A673 (cell line): Measurements from ENCODE around the gene CBFA2T3. TPM values are rescaled to one million over a fixed set of nuclear protein-coding genes. Genes with fewer than 3 reads are reported as not detected.

Source experiments
- BruUV-seq: library from RNA; stranded (reverse); fragments of 400-500 nt; replicated peaks from 2 replicates; lab custom pipeline; 2021; lab: Mats Ljungman, UMichigan
- CTCF ChIA-PET: fragments of 300-600 bp; sonication (Branson Sonifier 250); formaldehyde crosslinking; loops from one replicate; lab custom pipeline; 2022; ENCODE audit warnings: antibody characterized with exemption; lab: Charles Lee
- POLR2A ChIA-PET: fragments of 300-600 bp; sonication (Branson Sonifier 250); formaldehyde crosslinking; loops from one replicate; lab custom pipeline; 2022; ENCODE audit warnings: antibody characterized with exemption; ENCODE audit not compliant: low non-redundant PET; lab: Charles Lee
- DNase-seq: peaks from one replicate; pipeline ENCODE4 v3.0.0-alpha.2; 2015; ENCODE audit warnings: low spot score
- H3K27ac ChIP-seq: fragments of 200-600 bp; sonication (generic); 2 replicates; pipeline ENCODE4 v1.5.1; 2016; ENCODE audit warnings: mixed run types, low read depth, mild to moderate bottlenecking, mixed read lengths, antibody characterized with exemption, low read length; ENCODE audit not compliant: poor library complexity, severe bottlenecking
- H3K27me3 ChIP-seq: fragments of 200-600 bp; sonication (generic); replicated peaks from 2 replicates; pipeline ENCODE4 v1.6.1; 2017; ENCODE audit warnings: mixed run types, low read depth, mild to moderate bottlenecking, mixed read lengths, antibody characterized with exemption, low read length; ENCODE audit not compliant: insufficient read depth, poor library complexity
- H3K36me3 ChIP-seq: fragments of 200-600 bp; sonication (generic); 2 replicates; pipeline ENCODE4 v1.6.1; 2016; ENCODE audit warnings: mixed run types, mild to moderate bottlenecking, mixed read lengths, antibody characterized with exemption, low read length; ENCODE audit not compliant: insufficient read depth, poor library complexity, severe bottlenecking
- H3K4me1 ChIP-seq: fragments of 200-600 bp; sonication (generic); 2 replicates; pipeline ENCODE4 v1.6.1; 2017; ENCODE audit warnings: mixed run types, mild to moderate bottlenecking, mixed read lengths, antibody characterized with exemption, low read length; ENCODE audit not compliant: insufficient read depth, poor library complexity, severe bottlenecking
- H3K4me3 ChIP-seq: fragments of 200-600 bp; sonication (generic); 2 replicates; pipeline ENCODE4 v1.5.1; 2016; ENCODE audit warnings: low read depth, mixed run types, mild to moderate bottlenecking, mixed read lengths, low read length; ENCODE audit not compliant: poor library complexity, severe bottlenecking
- H3K9me3 ChIP-seq: fragments of 200-600 bp; sonication (generic); 2 replicates; pipeline ENCODE4 v1.6.1; 2016; ENCODE audit warnings: mixed run types, low read depth, mild to moderate bottlenecking, mixed read lengths, antibody characterized with exemption, low read length; ENCODE audit not compliant: poor library complexity, severe bottlenecking
- CTCF ChIP-seq: fragments of 300-800, 200-600 bp; sonication (generic); conservative IDR thresholded peaks from 2 replicates; pipeline ENCODE4 v1.5.1; 2017; ENCODE audit warnings: low read depth, mild to moderate bottlenecking, antibody characterized with exemption, low read length, moderate library complexity, mixed read lengths
- EZH2 ChIP-seq: fragments of 200-600 bp; sonication (generic); IDR thresholded peaks from 2 replicates; pipeline ENCODE4 v1.6.1; 2017; ENCODE audit warnings: borderline replicate concordance, low read depth, mild to moderate bottlenecking, mixed read lengths, antibody characterized with exemption, low read length; ENCODE audit not compliant: poor library complexity, severe bottlenecking
- intact Hi-C: fragments of 100-400 bp; cut with micrococcal nuclease; formaldehyde crosslinking; loops from one replicate; pipeline ENCODE4 v1.10.0; 2022; ENCODE audit not compliant: unreplicated experiment
- total RNA-seq: library from RNA; stranded (reverse); gene quantifications from 2 replicates; pipeline ENCODE4 v1.2.3, GENCODE V29; 2021

CBFA2T3 gene
- total RNA-seq, 1 experiment from 2014 or later, result 1.7 TPM

GRCh38 chr16:88838566-88838965, 138.4 kb downstream of the CBFA2T3 start:
- Histone ChIP-seq H3K27ac (no peak overlapping the region), H3K4me1 (no peaks in the 10 kb centered on the region), H3K36me3 (peaks cover 3% of the 10 kb centered on the region), H3K9me3 (no peaks in the 10 kb centered on the region), H3K27me3 (no peaks in the 10 kb centered on the region), H3K4me3 (no peak overlapping the region)
- CTCF ChIA-PET, result no interaction called here
- intact Hi-C loops, result no loop called here
- BruUV-seq, result no TSS peak
- POLR2A ChIA-PET, result no interaction called here
- no peak for TF ChIP-seq CTCF
- DNase-seq, result no peak

- no peak for DNase-seq
- POLR2A ChIA-PET, result no interaction called here
- no peaks in the 10 kb centered on the region for H3K27me3 ChIP-seq
- no peaks in the 10 kb centered on the region for H3K4me1 ChIP-seq
- no TSS peak for BruUV-seq
- H3K36me3 ChIP-seq, result peaks cover 3% of the 10 kb centered on the region
- H3K27ac ChIP-seq, result no peak overlapping the region
- no peak overlapping the region for H3K4me3 ChIP-seq
- CTCF ChIA-PET, result no interaction called here
- no peak for TF ChIP-seq CTCF
- no peak for TF ChIP-seq EZH2
- no peaks in the 10 kb centered on the region for H3K9me3 ChIP-seq
- intact Hi-C loops, result no loop called here
Measured at GRCh38 chr16:88837806-88838205, 139.2 kb downstream of the CBFA2T3 start.

GRCh38 chr16:88836791-88837190, 140.2 kb downstream of the CBFA2T3 start:
- Histone ChIP-seq H3K9me3 (no peaks in the 10 kb centered on the region), H3K27me3 (no peaks in the 10 kb centered on the region), H3K4me1 (no peaks in the 10 kb centered on the region), H3K4me3 (no peak overlapping the region), H3K36me3 (peaks cover 3% of the 10 kb centered on the region), H3K27ac (no peak overlapping the region)
- ChIA-PET POLR2A (no interaction called here), CTCF (interaction anchor here (0.5 kb wide), 1 partner anchor 34 kb away, joined by 4 read pairs; no protein-coding TSS in a partner anchor)
- intact Hi-C loops, result no loop called here
- BruUV-seq, result no TSS peak
- DNase-seq, result no peak
- TF ChIP-seq CTCF, result no peak
- TF ChIP-seq EZH2, result no peak
